ENCODE measurements around the gene SLC8B1.

SLC8B1 gene

GRCh38 chr12:113266106-113266895 lies 68.6 kb downstream of the SLC8B1 start:
- no peak for DNase-seq (ENCODE audit: low spot score)
- H3K27ac ChIP-seq = no peak overlapping the region
- TF ChIP-seq, protein P1, sequence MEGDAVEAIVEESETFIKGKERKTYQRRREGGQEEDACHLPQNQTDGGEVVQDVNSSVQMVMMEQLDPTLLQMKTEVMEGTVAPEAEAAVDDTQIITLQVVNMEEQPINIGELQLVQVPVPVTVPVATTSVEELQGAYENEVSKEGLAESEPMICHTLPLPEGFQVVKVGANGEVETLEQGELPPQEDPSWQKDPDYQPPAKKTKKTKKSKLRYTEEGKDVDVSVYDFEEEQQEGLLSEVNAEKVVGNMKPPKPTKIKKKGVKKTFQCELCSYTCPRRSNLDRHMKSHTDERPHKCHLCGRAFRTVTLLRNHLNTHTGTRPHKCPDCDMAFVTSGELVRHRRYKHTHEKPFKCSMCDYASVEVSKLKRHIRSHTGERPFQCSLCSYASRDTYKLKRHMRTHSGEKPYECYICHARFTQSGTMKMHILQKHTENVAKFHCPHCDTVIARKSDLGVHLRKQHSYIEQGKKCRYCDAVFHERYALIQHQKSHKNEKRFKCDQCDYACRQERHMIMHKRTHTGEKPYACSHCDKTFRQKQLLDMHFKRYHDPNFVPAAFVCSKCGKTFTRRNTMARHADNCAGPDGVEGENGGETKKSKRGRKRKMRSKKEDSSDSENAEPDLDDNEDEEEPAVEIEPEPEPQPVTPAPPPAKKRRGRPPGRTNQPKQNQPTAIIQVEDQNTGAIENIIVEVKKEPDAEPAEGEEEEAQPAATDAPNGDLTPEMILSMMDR (IDR thresholded peaks at IDR 0.05) = no peak
- H3K4me3 ChIP-seq = no peak overlapping the region

GRCh38 chr12:113263431-113263963 lies 71.4 kb downstream of the SLC8B1 start:
- DNase-seq (ENCODE audit: low spot score) = no peak
- TF ChIP-seq, protein P1 (IDR thresholded peaks at IDR 0.05) = no peak
- Histone ChIP-seq H3K4me3 (no peak overlapping the region), H3K27ac (no peak overlapping the region)

GRCh38 chr12:113262710-113263109 lies 72.2 kb downstream of the SLC8B1 start:
- DNase-seq (ENCODE audit: low spot score) = no peak
- Histone ChIP-seq H3K4me3 (no peak overlapping the region), H3K27ac (peak overlapping the region in 1 of 2 donors; percentile 47)
- TF ChIP-seq, protein P1 (IDR thresholded peaks at IDR 0.05) = no peak

DNA sequence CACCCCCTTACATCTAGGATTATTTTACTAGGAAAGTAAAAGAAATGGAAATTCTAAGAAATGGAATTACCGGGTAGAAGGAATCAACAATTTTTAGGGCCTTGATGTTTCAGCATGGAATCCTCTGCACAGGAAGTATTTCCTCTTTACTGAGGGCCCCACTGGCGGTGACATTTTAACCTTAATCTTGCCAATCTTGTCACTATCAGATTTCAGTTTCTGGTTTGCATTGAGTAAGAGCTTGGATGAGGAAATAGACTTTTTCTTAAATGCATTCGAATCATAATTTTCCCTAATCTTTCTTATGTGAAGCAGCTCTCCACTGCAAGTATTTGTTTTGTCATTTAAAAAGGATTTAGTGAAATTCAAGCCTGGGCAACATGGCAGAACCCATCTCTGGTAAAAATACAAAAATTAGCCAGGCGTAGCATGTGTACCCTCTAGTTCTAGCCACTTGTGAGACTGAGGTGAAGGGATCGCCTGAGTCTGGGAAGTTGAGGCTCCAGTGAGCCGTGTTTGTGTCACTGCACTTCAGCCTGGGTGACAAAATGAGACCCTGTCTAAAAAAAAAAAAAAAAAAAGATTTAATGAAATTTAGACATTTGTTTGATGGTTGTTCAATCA lies 73.0 kb downstream of the SLC8B1 start:
- TF ChIP-seq, protein P1 (IDR thresholded peaks at IDR 0.05) = no peak
- DNase-seq (ENCODE audit: low spot score) = no peak
- H3K4me3 ChIP-seq = no peak overlapping the region
- peak overlapping the region in 1 of 2 donors; percentile 51 for H3K27ac ChIP-seq

GRCh38 chr12:113260636-113261300 lies 74.1 kb downstream of the SLC8B1 start:
- Histone ChIP-seq H3K4me3 (no peak overlapping the region), H3K27ac (peak overlapping the region; percentile 81 to 91)
- DNase-seq (ENCODE audit: low spot score) = no peak
- TF ChIP-seq, protein P1 (IDR thresholded peaks at IDR 0.05) = no peak

DNA sequence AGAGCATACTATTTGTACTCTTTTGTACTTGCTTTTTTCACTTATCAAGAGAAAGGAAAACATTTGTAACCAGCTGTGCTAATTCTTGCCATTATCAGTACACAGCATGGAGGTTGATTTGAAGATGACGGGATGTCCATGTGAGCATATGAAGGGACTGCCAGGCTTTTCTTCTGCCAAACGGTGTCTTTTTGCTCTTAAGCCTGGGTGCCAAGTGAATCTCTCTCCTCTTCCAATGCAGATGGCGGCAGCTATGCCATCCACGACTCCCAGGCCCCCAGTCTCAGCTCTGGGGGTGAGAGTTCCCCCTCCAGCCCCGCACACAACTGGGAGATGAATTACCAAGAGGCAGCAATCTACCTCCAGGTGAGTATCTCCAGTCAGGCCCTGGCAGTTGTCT lies 74.8 kb downstream of the SLC8B1 start:
- DNase-seq (ENCODE audit: low spot score) = no peak
- H3K27ac ChIP-seq = peak overlapping the region; percentile 81 to 91

More for the DNA sequence above, 74.8 kb downstream of the SLC8B1 start:
- TF ChIP-seq, protein P1 (IDR thresholded peaks at IDR 0.05) = no peak
- no peak overlapping the region for H3K4me3 ChIP-seq
